Progenitor cell of endocrine pancreas (in vitro differentiated cells): Measurements from ENCODE around the gene MACROD2. TPM values are rescaled to one million over a fixed set of nuclear protein-coding genes. Genes with fewer than 3 reads are reported as not detected.

Source experiments
- DNase-seq: peaks from one replicate; pipeline ENCODE4 v3.0.0; 2021; ENCODE audit warnings: low spot score; ENCODE audit not compliant: unreplicated experiment
- H3K27ac Mint-ChIP-seq: 2 replicates; pipeline ENCODE4 v1.8.0; 2021; ENCODE audit warnings: mild to moderate bottlenecking, moderate library complexity, mixed read lengths
- H3K27me3 Mint-ChIP-seq: 2 replicates; pipeline ENCODE4 v1.8.0; 2021; ENCODE audit warnings: mixed read lengths
- H3K36me3 Mint-ChIP-seq: 2 replicates; pipeline ENCODE4 v1.8.0; 2022; ENCODE audit warnings: mixed read lengths; ENCODE audit not compliant: insufficient read depth
- H3K4me1 Mint-ChIP-seq: 2 replicates; pipeline ENCODE4 v1.8.0; 2021; ENCODE audit warnings: low read depth, mixed read lengths
- H3K4me3 Mint-ChIP-seq: 2 replicates; pipeline ENCODE4 v1.8.0; 2021; ENCODE audit warnings: low read depth, mild to moderate bottlenecking, moderate library complexity, mixed read lengths
- H3K9me3 Mint-ChIP-seq: 2 replicates; pipeline ENCODE4 v1.8.0; 2021; ENCODE audit warnings: low read depth, mixed read lengths
- CTCF ChIP-seq: fragments of 200-600 bp; sonication (generic); IDR thresholded peaks from one replicate; pipeline ENCODE4 v1.5.0; 2021; ENCODE audit warnings: antibody characterized with exemption, mild to moderate bottlenecking; ENCODE audit not compliant: unreplicated experiment
- total RNA-seq: library from RNA; stranded (reverse); gene quantifications from 2 replicates; pipeline ENCODE4 v1.2.1, GENCODE V29; 2021

MACROD2 gene
- total RNA-seq, 1 donor from 2014 or later, result 7.6 TPM

GRCh38 chr20:15422966-15423365 lies 1427.7 kb downstream of the MACROD2 start:
- DNase-seq, result no peak
- peaks cover 7% of the 10 kb centered on the region for H3K27me3 Mint-ChIP-seq
- no peak overlapping the region for H3K27ac Mint-ChIP-seq
- H3K36me3 Mint-ChIP-seq, result no peaks in the 10 kb centered on the region
- TF ChIP-seq CTCF, result no peak
- peaks cover 9% of the 10 kb centered on the region for H3K9me3 Mint-ChIP-seq
- no peak overlapping the region for H3K4me3 Mint-ChIP-seq
- peaks cover 13% of the 10 kb centered on the region for H3K4me1 Mint-ChIP-seq

DNA sequence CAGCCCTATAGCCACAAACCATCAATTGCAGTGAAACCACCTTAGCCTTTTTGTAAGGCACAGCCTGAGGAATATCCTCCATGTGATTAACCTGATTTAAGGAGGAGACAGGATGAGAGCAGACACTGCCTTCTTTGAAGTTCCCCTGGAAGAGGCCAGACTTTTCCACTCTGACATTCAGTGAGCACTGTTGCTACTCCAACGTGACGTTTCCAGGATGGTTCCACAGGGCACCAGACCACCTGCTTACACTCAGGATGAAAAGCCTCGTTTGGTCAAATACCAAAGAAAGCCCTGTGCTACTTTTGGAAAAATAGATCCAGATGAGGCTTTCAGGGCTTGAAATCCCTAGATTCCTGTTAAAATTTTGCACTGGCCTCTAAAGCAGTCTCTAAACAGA lies 1444.2 kb downstream of the MACROD2 start:
- no peak overlapping the region for H3K27ac Mint-ChIP-seq

DNA sequence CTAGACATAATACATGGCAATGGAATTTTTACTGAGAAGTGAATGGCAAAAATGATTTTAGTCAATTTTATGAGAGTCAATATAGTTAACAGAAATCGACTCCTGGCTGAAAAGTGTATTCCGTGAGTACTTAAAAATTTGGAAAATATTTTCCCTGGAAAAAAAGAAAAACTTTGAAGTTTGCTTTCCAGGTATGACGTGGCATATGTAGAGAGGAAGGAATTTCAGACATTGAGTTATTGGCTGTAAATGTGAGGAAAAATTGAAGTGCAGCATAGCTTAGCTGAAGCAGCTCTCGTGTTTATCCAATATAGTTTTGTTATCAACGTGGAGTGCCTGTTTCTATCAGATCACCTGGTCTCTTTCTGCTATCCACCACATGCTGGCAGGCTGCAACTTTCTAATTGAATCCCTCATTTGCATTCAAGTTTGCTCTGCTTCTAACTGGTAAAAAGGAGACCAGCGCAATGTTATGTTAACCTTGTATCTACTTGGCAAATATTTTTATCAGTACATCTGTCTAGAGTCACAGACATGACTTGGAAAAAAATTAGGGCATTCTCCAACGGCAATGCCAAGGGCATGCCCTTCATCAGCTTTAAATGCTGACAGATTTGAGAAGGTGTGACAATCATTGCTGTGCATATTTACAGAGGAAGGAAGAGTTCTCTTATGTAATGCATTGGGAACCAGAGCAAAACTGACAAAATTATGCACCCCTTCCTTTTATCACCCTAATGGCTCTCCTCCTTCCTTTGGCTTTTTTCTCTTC lies 1444.9 kb downstream of the MACROD2 start:
- H3K27me3 Mint-ChIP-seq, result no peaks in the 10 kb centered on the region
- no peak overlapping the region for H3K27ac Mint-ChIP-seq

More for the DNA sequence above, 1444.2 kb downstream of the MACROD2 start:
- no peaks in the 10 kb centered on the region for H3K36me3 Mint-ChIP-seq
- TF ChIP-seq CTCF, result no peak
- no peak overlapping the region for H3K4me3 Mint-ChIP-seq
- no peaks in the 10 kb centered on the region for H3K27me3 Mint-ChIP-seq
- H3K9me3 Mint-ChIP-seq, result peaks cover 19% of the 10 kb centered on the region
- no peak for DNase-seq
- H3K4me1 Mint-ChIP-seq, result peaks cover 18% of the 10 kb centered on the region

DNA sequence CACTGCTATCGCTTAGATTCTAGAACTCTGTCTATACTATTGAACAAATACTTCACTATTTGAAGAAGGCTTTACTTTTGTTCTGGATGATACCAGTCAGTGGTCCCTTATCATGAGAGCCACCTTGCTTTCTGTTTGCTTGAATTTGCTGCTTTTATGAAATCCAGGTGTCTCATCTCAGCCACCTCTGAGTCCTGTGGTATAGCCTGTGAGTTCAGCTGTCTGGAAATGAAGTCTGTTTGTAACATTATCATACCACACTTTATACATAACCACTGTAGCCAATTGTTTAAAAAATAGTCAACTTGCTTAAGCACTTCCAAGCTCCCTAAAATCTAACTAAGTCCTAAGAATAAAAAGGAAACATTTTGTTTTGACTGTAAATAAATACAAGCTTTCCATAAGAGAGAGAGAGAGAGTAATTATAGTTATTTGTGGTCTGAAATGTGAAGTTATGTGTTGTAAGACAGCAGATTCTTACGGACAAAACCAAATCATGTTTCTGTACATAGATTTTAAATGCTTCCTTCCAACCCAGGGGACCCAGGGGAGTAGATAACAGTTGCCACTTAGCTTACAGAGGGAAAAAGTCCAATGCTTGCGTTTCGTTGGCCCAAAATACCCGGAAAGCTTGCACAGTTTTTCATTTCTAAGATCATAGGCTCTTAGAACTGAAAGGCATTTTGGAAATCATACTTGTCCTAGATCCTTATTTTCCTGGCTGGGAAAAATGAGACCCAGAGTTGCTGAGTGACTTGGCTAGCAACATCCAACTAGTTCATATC lies 1449.9 kb downstream of the MACROD2 start:
- no peak for DNase-seq
- H3K27ac Mint-ChIP-seq, result no peak overlapping the region
- H3K4me1 Mint-ChIP-seq, result peaks cover 8% of the 10 kb centered on the region
- TF ChIP-seq CTCF, result no peak
- H3K9me3 Mint-ChIP-seq, result no peaks in the 10 kb centered on the region
- H3K27me3 Mint-ChIP-seq, result no peaks in the 10 kb centered on the region
- no peaks in the 10 kb centered on the region for H3K36me3 Mint-ChIP-seq
- no peak overlapping the region for H3K4me3 Mint-ChIP-seq

More for the DNA sequence above, 1444.9 kb downstream of the MACROD2 start:
- DNase-seq, result no peak
- peaks cover 18% of the 10 kb centered on the region for H3K9me3 Mint-ChIP-seq
- H3K4me3 Mint-ChIP-seq, result no peak overlapping the region
- TF ChIP-seq CTCF, result no peak
- H3K4me1 Mint-ChIP-seq, result peaks cover 18% of the 10 kb centered on the region
- H3K36me3 Mint-ChIP-seq, result no peaks in the 10 kb centered on the region

- no peak overlapping the region for H3K27ac Mint-ChIP-seq
- H3K36me3 Mint-ChIP-seq, result no peaks in the 10 kb centered on the region
Observed at GRCh38 chr20:15446373-15446772, 1451.1 kb downstream of the MACROD2 start.

More at GRCh38 chr20:15446373-15446772, 1451.1 kb downstream of the MACROD2 start:
- Mint-ChIP-seq H3K9me3 (no peaks in the 10 kb centered on the region), H3K4me1 (no peaks in the 10 kb centered on the region), H3K27me3 (no peaks in the 10 kb centered on the region), H3K4me3 (no peak overlapping the region)
- DNase-seq, result no peak
- no peak for TF ChIP-seq CTCF
